ENCODE data around the gene SEC14L6. TPM values are rescaled to one million over a fixed set of nuclear protein-coding genes. Genes with fewer than 3 reads are reported as not detected.

SEC14L6 gene
- total RNA-seq, 4 donors from 2014 or later, result 7.7 to 72.1 (median 45.0) TPM

DNA sequence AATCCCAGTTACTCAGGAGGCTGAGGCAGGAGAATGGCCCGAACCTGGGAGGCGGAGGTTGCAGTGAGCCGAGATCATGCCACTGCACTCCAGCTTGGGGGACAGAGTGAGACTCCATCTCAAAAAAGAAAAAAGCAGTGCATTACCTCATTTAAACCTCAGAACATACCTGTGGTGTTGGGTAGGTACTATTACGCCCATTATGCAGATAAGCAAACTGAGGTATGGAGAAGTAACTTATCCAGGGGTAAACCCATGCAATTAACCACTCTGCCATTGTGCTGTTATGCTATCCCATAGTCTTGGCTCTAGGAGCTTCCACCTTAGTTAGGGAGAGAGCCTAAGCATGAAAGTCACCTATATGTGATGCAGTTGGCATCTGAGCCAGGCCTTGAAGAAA lies 72.4 kb downstream of the SEC14L6 start:
- DNase-seq (ENCODE audit: low spot score in 2 of 2), result no peak
- TF ChIP-seq POLR2A (IDR thresholded peaks at IDR 0.05) (no peak), CTCF (IDR thresholded peaks at IDR 0.05) (no peak)
- whole genome bisulfite sequencing, 2 donors, result 90 to 93% methylated on average over 4 of the region's 4 CpGs
- intact Hi-C loops (cut with DNase I; ENCODE audit: low total_unique reads), result no loop called here
- no peak overlapping the region for H3K4me3 ChIP-seq (ENCODE audit: low read depth, poor library complexity, severe bottlenecking)

DNA sequence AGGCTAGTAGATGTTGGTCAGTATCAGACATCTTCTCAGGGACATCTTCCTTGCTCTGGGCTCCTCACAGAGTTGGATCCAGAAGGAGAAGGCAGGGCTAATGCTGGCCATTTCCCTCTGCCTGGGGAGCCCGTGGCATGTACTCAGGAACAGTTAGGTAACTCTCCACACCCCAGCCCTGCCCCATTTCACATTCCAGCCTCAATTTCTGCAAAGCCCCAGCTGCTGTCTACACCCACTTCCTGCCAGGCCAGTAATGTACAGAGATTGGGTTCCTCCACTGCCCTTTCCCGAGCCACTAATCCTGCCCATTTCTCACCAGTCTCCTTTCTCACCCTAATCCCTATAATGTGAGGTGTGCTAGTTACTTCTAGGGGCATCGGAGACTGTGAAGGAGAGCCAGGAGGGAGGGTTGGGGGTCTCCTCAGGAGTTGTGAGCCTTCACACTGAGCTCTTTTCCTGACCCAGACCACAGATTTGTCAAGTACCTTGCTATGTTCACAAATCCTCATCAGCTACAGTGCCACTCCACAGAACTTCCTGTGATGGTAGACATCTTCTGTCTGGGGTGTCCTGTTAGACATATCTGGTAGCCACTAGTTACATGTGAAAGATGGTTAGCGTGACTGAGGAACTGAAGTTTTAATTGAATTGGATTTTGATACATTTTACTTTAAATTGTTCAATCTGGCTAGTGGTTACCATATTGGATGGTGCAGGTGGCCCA lies 73.4 kb downstream of the SEC14L6 start:
- WGBS, 2 donors, result 52 to 69% methylated on average over 4 of the region's 4 CpGs
- intact Hi-C loops (cut with DNase I; ENCODE audit: low total_unique reads), result no loop called here
- no peak for DNase-seq (ENCODE audit: low spot score in 2 of 2)
- H3K4me3 ChIP-seq (ENCODE audit: low read depth, poor library complexity, severe bottlenecking), result no peak overlapping the region
- TF ChIP-seq CTCF (IDR thresholded peaks at IDR 0.05) (no peak), POLR2A (IDR thresholded peaks at IDR 0.05) (no peak)

Other genes starting within 250 kb of the SEC14L6 start
- 10 to 100 TPM; 64.8 to 80.1 (median 74.2) TPM for gene TBC1D10A, start 219.8 kb downstream of the SEC14L6 start, total RNA-seq
- gene SF3A1, start 189.8 kb downstream of the SEC14L6 start, total RNA-seq, result 100 to 1,000 TPM in 2 of 4 donors, 10 to 100 TPM in 2; 72.4 to 169 (median 114) TPM
- gene CCDC157, start 189.7 kb downstream of the SEC14L6 start, total RNA-seq, result 1 to 10 TPM in 3 of 4 donors, under 1 TPM in 1; 0.17 to 4.5 (median 2.7) TPM
- 1 to 10 TPM; 6.9 to 7.8 (median 7.3) TPM for gene RNF215, start 159.3 kb downstream of the SEC14L6 start, total RNA-seq
- 10 to 100 TPM in 2 of 4 donors, 1 to 10 TPM in 2; 3.6 to 18.8 (median 13.3) TPM for gene SEC14L2, start 149.7 kb downstream of the SEC14L6 start, total RNA-seq
- gene MTFP1, start 121.0 kb downstream of the SEC14L6 start, total RNA-seq, result 10 to 100 TPM in 1 of 4 donors, 1 to 10 TPM in 3; 5.2 to 13.3 (median 8.7) TPM
- under 1 TPM in 1 of 4 donors, not detected in 3; 0.25 TPM for gene SEC14L3, start 74.7 kb downstream of the SEC14L6 start, total RNA-seq
- gene SEC14L4, start 41.0 kb downstream of the SEC14L6 start, total RNA-seq, result 1 to 10 TPM in 2 of 4 donors, under 1 TPM in 1, not detected in 1; 0.08 to 2.6 (median 1.4) TPM
- 1 to 10 TPM in 3 of 4 donors, under 1 TPM in 1; 0.61 to 6.4 (median 1.9) TPM for gene GAL3ST1, start 27.9 kb upstream of the SEC14L6 start, total RNA-seq
- gene PES1, start 45.2 kb upstream of the SEC14L6 start, total RNA-seq, result 10 to 100 TPM; 43.1 to 55.6 (median 49.1) TPM
- gene TCN2, start 60.4 kb upstream of the SEC14L6 start, total RNA-seq, result 10 to 100 TPM in 3 of 4 donors, 1 to 10 TPM in 1; 9.9 to 20.2 (median 14.8) TPM
- 10 to 100 TPM; 14.6 to 22.2 (median 18.6) TPM for gene SLC35E4, start 89.0 kb upstream of the SEC14L6 start, total RNA-seq
- 10 to 100 TPM in 1 of 4 donors, 1 to 10 TPM in 3; 6.2 to 10.6 (median 8.2) TPM for gene DUSP18, start 121.1 kb upstream of the SEC14L6 start, total RNA-seq
- 10 to 100 TPM in 2 of 4 donors, 1 to 10 TPM in 2; 7.2 to 13.3 (median 10.0) TPM for gene OSBP2, start 148.1 kb upstream of the SEC14L6 start, total RNA-seq

All from lower leg skin (tissue), 4 donors.